MCF 10A (cell line): ENCODE data around the gene KCNT2. TPM values are rescaled to one million over a fixed set of nuclear protein-coding genes. Genes with fewer than 3 reads are reported as not detected.

Experiments used
- BruUV-seq: library from RNA; stranded (reverse); fragments of 400-500 nt; replicated peaks from 2 replicates; lab custom pipeline; 2021; lab: Mats Ljungman, UMichigan
- CTCF ChIA-PET: fragments of 300-600 bp; sonication (Branson Sonifier 250); formaldehyde crosslinking; extraction: SDS; loops from one replicate; lab custom pipeline; 2021; ENCODE audit warnings: antibody characterized with exemption, inconsistent platforms; lab: Yijun Ruan, JAX
- POLR2A ChIA-PET: fragments of 300-600, 350-650 bp; sonication (Branson Sonifier 250); formaldehyde crosslinking; extraction: SDS; loops from one replicate; lab custom pipeline; 2020; ENCODE audit warnings: antibody characterized with exemption, inconsistent platforms; lab: Yijun Ruan, JAX
- DNase-seq: peaks from one replicate; pipeline ENCODE4 v3.0.0-alpha.2; 2018; ENCODE audit not compliant: unreplicated experiment
- H3K27ac Mint-ChIP-seq: one replicate; pipeline ENCODE4 v1.8.0; 2022; ENCODE audit warnings: mild to moderate bottlenecking, low read depth, mixed read lengths; ENCODE audit not compliant: unreplicated experiment
- H3K27me3 Mint-ChIP-seq: one replicate; pipeline ENCODE4 v1.8.0; 2022; ENCODE audit warnings: mixed read lengths; ENCODE audit not compliant: insufficient read depth, unreplicated experiment
- H3K36me3 Mint-ChIP-seq: one replicate; pipeline ENCODE4 v1.8.0; 2022; ENCODE audit warnings: mild to moderate bottlenecking, moderate library complexity, mixed read lengths; ENCODE audit not compliant: insufficient read depth, unreplicated experiment
- H3K4me1 Mint-ChIP-seq: one replicate; pipeline ENCODE4 v1.8.0; 2022; ENCODE audit warnings: mixed read lengths; ENCODE audit not compliant: insufficient read depth, unreplicated experiment
- H3K4me3 Mint-ChIP-seq: one replicate; pipeline ENCODE4 v1.8.0; 2022; ENCODE audit warnings: mild to moderate bottlenecking, moderate library complexity, mixed read lengths; ENCODE audit not compliant: unreplicated experiment
- H3K9me3 Mint-ChIP-seq: one replicate; pipeline ENCODE4 v1.8.0; 2022; ENCODE audit warnings: mixed read lengths; ENCODE audit not compliant: unreplicated experiment
- CTCF ChIP-seq: fragments of 200-600 bp; IDR thresholded peaks from one replicate; pipeline ENCODE4 v1.8.0; 2022; ENCODE audit warnings: antibody characterized with exemption, mild to moderate bottlenecking; ENCODE audit not compliant: unreplicated experiment
- intact Hi-C: fragments of 100-400 bp; cut with micrococcal nuclease; formaldehyde crosslinking; loops from 2 replicates; pipeline ENCODE4 v1.14.1; 2022
- total RNA-seq: library from RNA; stranded (reverse); gene quantifications from 2 replicates; pipeline ENCODE4 v1.2.3, GENCODE V29; 2022

KCNT2 gene
- total RNA-seq, 1 experiment from 2014 or later, result 1.5 TPM

GRCh38 chr1:196477262-196477661 is 131.0 kb downstream of the KCNT2 start:
- H3K27ac Mint-ChIP-seq, result no peak overlapping the region
- H3K9me3 Mint-ChIP-seq, result no peaks in the 10 kb centered on the region
- intact Hi-C loops, result no loop called here
- no peaks in the 10 kb centered on the region for H3K36me3 Mint-ChIP-seq
- no peak overlapping the region for H3K4me3 Mint-ChIP-seq
- ChIA-PET CTCF (interaction anchor here (0.6 to 1.6 kb wide), 2 partner anchors 10 to 66 kb away, joined by 4 to 5 read pairs; no protein-coding TSS in a partner anchor), POLR2A (no interaction called here)
- H3K27me3 Mint-ChIP-seq, result no peaks in the 10 kb centered on the region
- peak; percentile 9 for DNase-seq
- no peak for TF ChIP-seq CTCF
- no TSS peak for BruUV-seq
- H3K4me1 Mint-ChIP-seq, result peaks cover 5% of the 10 kb centered on the region

- intact Hi-C loops, result no loop called here
- DNase-seq, result no peak
- ChIA-PET POLR2A (interaction anchor here (1.1 kb wide), 1 partner anchor 77 kb away, joined by 4 read pairs; no protein-coding TSS in a partner anchor), CTCF (interaction anchor here (0.6 to 0.9 kb wide), 2 partner anchors 11 to 14 kb away, joined by 3 read pairs; no protein-coding TSS in a partner anchor)
- no TSS peak for BruUV-seq
- Mint-ChIP-seq H3K27ac (no peak overlapping the region), H3K36me3 (no peaks in the 10 kb centered on the region), H3K9me3 (no peaks in the 10 kb centered on the region), H3K4me3 (no peak overlapping the region), H3K27me3 (no peaks in the 10 kb centered on the region), H3K4me1 (peaks cover 16% of the 10 kb centered on the region)
- TF ChIP-seq CTCF, result no peak
These were observed 140.9 kb downstream of the KCNT2 start for GRCh38 chr1:196467230-196467925.

- no TSS peak for BruUV-seq
- Mint-ChIP-seq H3K4me3 (no peak overlapping the region), H3K27me3 (no peaks in the 10 kb centered on the region), H3K4me1 (peaks cover 16% of the 10 kb centered on the region), H3K9me3 (no peaks in the 10 kb centered on the region), H3K36me3 (no peaks in the 10 kb centered on the region), H3K27ac (no peak overlapping the region)
- ChIA-PET POLR2A (no interaction called here), CTCF (no interaction called here)
- intact Hi-C loops, result no loop called here
- TF ChIP-seq CTCF, result no peak
- peak; percentile 14 for DNase-seq
These were observed 141.6 kb downstream of the KCNT2 start for GRCh38 chr1:196466654-196467053.

GRCh38 chr1:196466166-196466565 is 142.1 kb downstream of the KCNT2 start:
- ChIA-PET POLR2A (no interaction called here), CTCF (no interaction called here)
- DNase-seq, result no peak
- no peak overlapping the region for H3K4me3 Mint-ChIP-seq
- H3K4me1 Mint-ChIP-seq, result peaks cover 16% of the 10 kb centered on the region
- H3K27ac Mint-ChIP-seq, result no peak overlapping the region
- H3K27me3 Mint-ChIP-seq, result no peaks in the 10 kb centered on the region
- no peaks in the 10 kb centered on the region for H3K9me3 Mint-ChIP-seq
- TF ChIP-seq CTCF, result no peak
- H3K36me3 Mint-ChIP-seq, result no peaks in the 10 kb centered on the region
- intact Hi-C loops, result no loop called here
- no TSS peak for BruUV-seq
